ENCODE results near the gene TMEM109.

Gene TMEM109

GRCh38 chr11:60927061-60927592 lies 13.2 kb downstream of the TMEM109 start:
- Histone ChIP-seq H3K9me3 (ENCODE audit: control insufficient read depth, insufficient read depth, low read depth, low read length) (no peaks in the 10 kb centered on the region), H3K4me3 (ENCODE audit: low read depth, low read length) (no peak overlapping the region), H3K27ac (ENCODE audit: extremely low read depth, low read depth, low read length) (no peak overlapping the region), H3K36me3 (ENCODE audit: control insufficient read depth in 2 of 2, insufficient read depth in 1 of 2, low read length in 2 of 2) (peaks cover 0 to 72% of the 10 kb centered on the region in 2 experiments; a peak in 1 of 3 replicates), H3K4me1 (ENCODE audit: control insufficient read depth, insufficient read depth, low read length) (no peaks in the 10 kb centered on the region)
- ChIA-PET POLR2A (interaction anchor here (1.2 to 1.6 kb wide), 3 partner anchors 12 to 21 kb away, joined by 3 to 7 read pairs (median 5); partner anchors contain the start of genes PRPF19 and TMEM109), CTCF (interaction anchor here (0.5 to 1.0 kb wide), 3 partner anchors 28 to 111 kb away, joined by 3 read pairs; no protein-coding TSS in a partner anchor)
- TF ChIP-seq ZBTB20 (tag by site-specific recombination; IDR thresholded peaks at IDR 0.05) (no peak), ZNF138 (tag by site-specific recombination; IDR thresholded peaks at IDR 0.05; ENCODE audit: borderline replicate concordance) (no peak), ZNF704 (tag by site-specific recombination; IDR thresholded peaks at IDR 0.05) (no peak), ZBTB49 (tag by site-specific recombination; IDR thresholded peaks at IDR 0.05; ENCODE audit: low read depth) (no peak), CTCF (tag by site-specific recombination; IDR thresholded peaks at IDR 0.05) (no peak), ZNF560 (tag by site-specific recombination; IDR thresholded peaks at IDR 0.05; ENCODE audit: borderline replicate concordance) (no peak), ZNF792 (tag by site-specific recombination; IDR thresholded peaks at IDR 0.05) (no peak), KLF10 (tag by site-specific recombination; IDR thresholded peaks at IDR 0.05) (no peak), ZNF202 (tag by site-specific recombination; IDR thresholded peaks at IDR 0.05; ENCODE audit: borderline replicate concordance) (no peak), ZIC2 (tag by site-specific recombination; IDR thresholded peaks at IDR 0.05) (no peak), HOXD13 (CRISPR knock-in tag; IDR thresholded peaks at IDR 0.05; ENCODE audit: borderline replicate concordance) (no peak), ZNF658 (tag by site-specific recombination; IDR thresholded peaks at IDR 0.05) (no peak), GLI2 (tag by site-specific recombination; IDR thresholded peaks at IDR 0.05; ENCODE audit: borderline replicate concordance, low read depth) (no peak)

- no peaks in the 10 kb centered on the region for H3K4me1 ChIP-seq (ENCODE audit: control insufficient read depth, insufficient read depth, low read length)
- TF ChIP-seq MYNN (tag by site-specific recombination; IDR thresholded peaks at IDR 0.05; ENCODE audit: borderline replicate concordance) (no peak), ZNF555 (tag by site-specific recombination; conservative IDR thresholded peaks at IDR 0.05) (no peak), ZNF830 (tag by site-specific recombination; IDR thresholded peaks at IDR 0.05; ENCODE audit: low read depth) (no peak), ZNF530 (tag by site-specific recombination; IDR thresholded peaks at IDR 0.05; ENCODE audit: low read depth) (no peak)
- ChIA-PET CTCF (interaction anchor here (0.6 to 1.0 kb wide), 3 partner anchors 28 to 259 kb away, joined by 3 read pairs; no protein-coding TSS in a partner anchor), POLR2A (interaction anchor here (1.5 kb wide), 1 partner anchor 22 kb away, joined by 5 read pairs; the partner anchor contains the start of gene PRPF19)
- H3K9me3 ChIP-seq (ENCODE audit: control insufficient read depth, insufficient read depth, low read depth, low read length), result no peaks in the 10 kb centered on the region
- H3K4me3 ChIP-seq (ENCODE audit: low read depth, low read length), result no peak overlapping the region
- H3K36me3 ChIP-seq (ENCODE audit: control insufficient read depth in 2 of 2, insufficient read depth in 1 of 2, low read length in 2 of 2), result peaks cover 0 to 70% of the 10 kb centered on the region in 2 experiments; a peak in 1 of 3 replicates
- no peak overlapping the region for H3K27ac ChIP-seq (ENCODE audit: extremely low read depth, low read depth, low read length)
These were observed 13.6 kb downstream of the TMEM109 start for GRCh38 chr11:60927600-60927999.

Measured in HEK293 (cell line).